ENCODE measurements around the gene KCNC3. TPM values are rescaled to one million over a fixed set of nuclear protein-coding genes. Genes with fewer than 3 reads are reported as not detected.

The KCNC3 gene
- total RNA-seq, 1 experiment from 2014 or later: 24.6 TPM

GRCh38 chr19:50377517-50377916 lies 48.3 kb upstream of the KCNC3 start:
- H3K4me3 ChIP-seq (ENCODE audit: low read depth, low read length): no peak overlapping the region
- Mint-ChIP-seq H3K9me3 (ENCODE audit: unreplicated experiment) (no peaks in the 10 kb centered on the region), H3K4me3 (ENCODE audit: unreplicated experiment) (peak overlapping the region; percentile 99)

GRCh38 chr19:50377051-50377461 lies 47.9 kb upstream of the KCNC3 start:
- Histone ChIP-seq H3K27me3 (replicated peaks; ENCODE audit: control insufficient read depth, insufficient read depth, low read length) (no peaks in the 10 kb centered on the region), H3K4me3 (ENCODE audit: low read depth, low read length) (peak overlapping the region; percentile 72), H3K9me3 (no peaks in the 10 kb centered on the region), H3K36me3 (ENCODE audit: control insufficient read depth, insufficient read depth, low read length) (peaks cover 9% of the 10 kb centered on the region), H3K4me1 (no peaks in the 10 kb centered on the region)
- no TSS peak for BruUV-seq (replicated peaks)
- no peaks in the 10 kb centered on the region for H3K27me3 Mint-ChIP-seq (ENCODE audit: insufficient read depth, unreplicated experiment)
- POLR2A ChIA-PET: interaction anchor here (1.5 kb wide), 1 partner anchor 84 kb away, joined by 10 read pairs; no protein-coding TSS in a partner anchor
- H3K27ac Mint-ChIP-seq (ENCODE audit: unreplicated experiment): peak overlapping the region; percentile 100
- no peaks in the 10 kb centered on the region for H3K4me1 Mint-ChIP-seq (ENCODE audit: low read depth, unreplicated experiment)
- intact Hi-C loops (cut with micrococcal nuclease; ENCODE audit: unreplicated experiment): loop anchor here (2.0 kb wide), 1 partner anchor 84 kb away; no protein-coding TSS in a partner anchor
- peak in 1 of 2 experiments; percentile 64 for DNase-seq
- no peak for TF ChIP-seq CTCF (IDR thresholded peaks at IDR 0.05; ENCODE audit: insufficient read depth in 1 of 2, low read depth in 1 of 2, low read length in 1 of 2, severe bottlenecking in 1 of 2, unreplicated experiment in 1 of 2)
- CTCF ChIA-PET: no interaction called here
- peak overlapping the region; percentile 99 for H3K4me3 Mint-ChIP-seq (ENCODE audit: unreplicated experiment)
- peaks cover 38% of the 10 kb centered on the region for H3K36me3 Mint-ChIP-seq (ENCODE audit: insufficient read depth, unreplicated experiment)
- no peaks in the 10 kb centered on the region for H3K9me3 Mint-ChIP-seq (ENCODE audit: unreplicated experiment)

More at GRCh38 chr19:50377517-50377916, 48.3 kb upstream of the KCNC3 start:
- Histone ChIP-seq H3K9me3 (no peaks in the 10 kb centered on the region), H3K36me3 (ENCODE audit: control insufficient read depth, insufficient read depth, low read length) (peaks cover 9% of the 10 kb centered on the region), H3K4me1 (no peaks in the 10 kb centered on the region), H3K27me3 (replicated peaks; ENCODE audit: control insufficient read depth, insufficient read depth, low read length) (no peaks in the 10 kb centered on the region)
- DNase-seq: no peak
- H3K4me1 Mint-ChIP-seq (ENCODE audit: low read depth, unreplicated experiment): no peaks in the 10 kb centered on the region
- intact Hi-C loops (cut with micrococcal nuclease; ENCODE audit: unreplicated experiment): loop anchor here (2.0 kb wide), 1 partner anchor 83 kb away; no protein-coding TSS in a partner anchor
- H3K27me3 Mint-ChIP-seq (ENCODE audit: insufficient read depth, unreplicated experiment): no peaks in the 10 kb centered on the region
- CTCF ChIA-PET: no interaction called here
- no TSS peak for BruUV-seq (replicated peaks)
- POLR2A ChIA-PET: no interaction called here
- H3K27ac Mint-ChIP-seq (ENCODE audit: unreplicated experiment): peak overlapping the region; percentile 100
- TF ChIP-seq CTCF (IDR thresholded peaks at IDR 0.05; ENCODE audit: insufficient read depth in 1 of 2, low read depth in 1 of 2, low read length in 1 of 2, severe bottlenecking in 1 of 2, unreplicated experiment in 1 of 2): no peak
- H3K36me3 Mint-ChIP-seq (ENCODE audit: insufficient read depth, unreplicated experiment): peaks cover 38% of the 10 kb centered on the region

- H3K4me1 Mint-ChIP-seq (ENCODE audit: low read depth, unreplicated experiment): no peaks in the 10 kb centered on the region
- H3K27me3 ChIP-seq (replicated peaks; ENCODE audit: control insufficient read depth, insufficient read depth, low read length): no peaks in the 10 kb centered on the region
- peaks cover 37% of the 10 kb centered on the region for H3K36me3 Mint-ChIP-seq (ENCODE audit: insufficient read depth, unreplicated experiment)
- peaks cover 9% of the 10 kb centered on the region for H3K36me3 ChIP-seq (ENCODE audit: control insufficient read depth, insufficient read depth, low read length)
- ChIA-PET CTCF (interaction anchor here (0.5 to 1.5 kb wide), 3 partner anchors 31 to 84 kb away, joined by 3 to 13 read pairs (median 7); no protein-coding TSS in a partner anchor), POLR2A (interaction anchor here (0.7 to 1.5 kb wide), 4 partner anchors 8 to 85 kb away, joined by 4 to 10 read pairs (median 7); partner anchors contain the start of gene KCNC3)
- peak; percentile 95 to 96 for DNase-seq
- peak within 1 kb of the TSS; percentile 99 for H3K4me3 Mint-ChIP-seq (ENCODE audit: unreplicated experiment)
- no peaks in the 10 kb centered on the region for H3K9me3 ChIP-seq
- intact Hi-C loops (cut with micrococcal nuclease; ENCODE audit: unreplicated experiment): loop anchor here (1.0 to 2.0 kb wide), 3 partner anchors 8 to 84 kb away; partner anchors contain the start of gene POLD1
- no peak for TF ChIP-seq CTCF (IDR thresholded peaks at IDR 0.05; ENCODE audit: insufficient read depth in 1 of 2, low read depth in 1 of 2, low read length in 1 of 2, severe bottlenecking in 1 of 2, unreplicated experiment in 1 of 2)
- H3K4me1 ChIP-seq: no peaks in the 10 kb centered on the region
- BruUV-seq (replicated peaks): TSS peak; percentile 83
- H3K27ac Mint-ChIP-seq (ENCODE audit: unreplicated experiment): peak within 1 kb of the TSS; percentile 100
- H3K4me3 ChIP-seq (ENCODE audit: low read depth, low read length): peak within 1 kb of the TSS; percentile 72
- H3K27me3 Mint-ChIP-seq (ENCODE audit: insufficient read depth, unreplicated experiment): no peaks in the 10 kb centered on the region
- no peaks in the 10 kb centered on the region for H3K9me3 Mint-ChIP-seq (ENCODE audit: unreplicated experiment)
These were observed 47.2 kb upstream of the KCNC3 start, which contains the start of gene NR1H2 for GRCh38 chr19:50376166-50377050. Gene NR1H2, plus strand, starts transcription at chr19:50376457. Its CDS starts 1,149 bp downstream, at chr19:50377606.
